GM12891 (cell line): Measurements from ENCODE around the gene SETBP1.

Source experiments
- DNase-seq: peaks from one replicate; pipeline ENCODE4 v3.0.0; 2011; ENCODE audit warnings: low spot score; ENCODE audit not compliant: insufficient read length
- FAIRE-seq: peaks from 2 replicates; lab custom pipeline; 2011; peaks lifted over from hg19 to GRCh38; lab: Jason Lieb, UNC
- PAX5 ChIP-seq: IDR thresholded peaks from 2 replicates; pipeline ENCODE4 v1.6.1; 2011; ENCODE audit warnings: low read length, moderate library complexity, mild to moderate bottlenecking; ENCODE audit not compliant: insufficient read depth, severe bottlenecking
- POLR2A ChIP-seq: IDR thresholded peaks from 2 replicates; pipeline ENCODE4 v1.6.1; 2011; ENCODE audit warnings: low read depth, low read length, control low read depth
- POLR2AphosphoS5 ChIP-seq: IDR thresholded peaks from 2 replicates; pipeline ENCODE4 v1.6.1; 2011; ENCODE audit warnings: low read depth, low read length, control low read depth
- POU2F2 ChIP-seq: IDR thresholded peaks from 2 replicates; pipeline ENCODE4 v1.6.1; 2011; ENCODE audit warnings: low read depth, mild to moderate bottlenecking, control low read depth, low read length, moderate library complexity
- SPI1 ChIP-seq: IDR thresholded peaks from 2 replicates; pipeline ENCODE4 v1.6.1; 2011; ENCODE audit warnings: low read depth, low read length, control low read depth
- TAF1 ChIP-seq: IDR thresholded peaks from 2 replicates; pipeline ENCODE4 v1.6.1; 2011; ENCODE audit warnings: low read depth, low read length, control low read depth

Gene SETBP1

DNA sequence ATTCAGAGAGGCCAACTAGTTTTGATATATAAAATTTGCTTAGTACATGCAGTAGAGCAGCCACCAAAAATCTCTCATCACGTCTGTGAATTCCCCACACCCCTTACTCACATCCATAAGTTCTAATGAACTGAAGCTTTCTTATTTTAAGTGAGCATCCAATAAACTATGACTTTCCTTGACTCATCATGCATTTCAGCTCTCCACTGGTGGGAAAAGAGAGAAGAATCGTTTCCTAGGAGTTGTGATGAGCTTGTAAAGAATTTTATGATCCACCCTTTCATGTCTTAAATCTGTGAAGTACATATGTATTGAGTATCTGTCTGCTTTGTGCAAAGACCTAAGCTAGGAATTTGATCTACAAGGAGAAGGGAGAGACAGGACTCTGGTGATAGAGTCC, 428.6 kb downstream of the SETBP1 start:
- TF ChIP-seq POLR2AphosphoS5 = no peak
- no peak for TF ChIP-seq POLR2A
- no peak for TF ChIP-seq SPI1
- no peak for TF ChIP-seq TAF1
- TF ChIP-seq POU2F2 = no peak
- no peak for TF ChIP-seq PAX5
- FAIRE-seq = no peak
- no peak for DNase-seq

DNA sequence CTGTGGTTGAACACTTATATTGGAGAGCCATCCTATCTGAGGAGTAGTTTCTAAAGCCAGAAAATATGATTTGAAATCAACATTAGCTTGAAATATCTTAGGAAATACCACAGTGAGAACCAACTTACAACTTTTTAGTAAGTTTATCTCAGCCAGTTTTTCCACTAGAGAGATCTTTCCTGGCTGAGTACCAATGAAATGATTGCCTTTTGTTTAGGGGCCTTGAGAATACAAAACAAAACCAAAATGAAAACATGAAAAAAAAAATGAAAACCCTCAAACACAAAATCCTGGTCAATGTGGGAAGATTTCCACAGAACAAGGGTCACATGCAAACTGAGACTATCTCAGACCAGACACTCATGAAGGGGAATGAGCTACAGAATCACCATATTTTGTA, 429.0 kb downstream of the SETBP1 start:
- FAIRE-seq (no peak), DNase-seq (no peak)
- TF ChIP-seq POU2F2 (no peak), SPI1 (no peak), POLR2AphosphoS5 (no peak), POLR2A (no peak), TAF1 (no peak), PAX5 (no peak)

DNA sequence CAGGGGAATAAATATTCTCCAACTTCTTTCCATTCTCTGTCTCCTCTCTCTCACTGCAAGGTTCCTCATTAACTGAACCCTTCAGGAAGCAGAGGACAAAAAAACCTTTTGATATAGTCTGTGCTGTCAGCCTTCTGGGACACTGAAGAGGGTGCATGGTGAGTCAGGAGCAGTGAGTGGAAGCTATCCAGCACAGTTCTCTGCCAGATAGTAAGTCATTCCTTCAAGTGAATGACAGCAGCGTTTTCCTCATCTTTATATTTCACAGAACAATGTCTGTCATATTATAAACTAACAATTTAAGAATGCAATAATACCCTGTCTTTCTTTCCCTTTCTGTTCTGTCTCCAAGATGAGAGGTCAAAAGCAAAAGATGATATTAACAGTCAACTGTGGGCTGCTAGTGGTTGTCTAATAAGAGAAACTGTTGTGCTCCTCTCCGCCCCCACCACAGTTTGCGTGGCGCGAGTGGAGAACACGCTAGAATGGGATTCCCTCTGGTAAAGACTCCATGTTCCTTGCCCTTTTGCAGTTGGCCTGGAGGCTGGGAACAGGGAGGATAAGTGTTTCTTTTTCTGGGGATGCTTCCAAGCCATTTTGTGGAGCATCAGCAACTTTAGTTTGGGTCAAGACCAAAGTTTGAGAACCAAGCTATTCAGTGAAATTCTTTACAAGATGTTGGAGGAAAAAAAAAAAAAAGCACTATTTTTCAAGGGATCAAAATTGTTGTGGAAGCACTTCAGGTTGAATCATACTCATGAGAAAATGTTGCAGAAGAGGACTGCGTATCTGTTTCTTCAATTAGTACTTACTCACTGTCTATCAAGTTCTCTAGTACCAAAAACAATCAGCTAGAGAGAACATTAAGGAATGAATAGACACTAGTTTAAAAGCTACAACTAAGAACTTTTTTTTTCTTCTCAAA, 430.2 kb downstream of the SETBP1 start:
- FAIRE-seq (no peak), DNase-seq (no peak)
- TF ChIP-seq POLR2AphosphoS5 = no peak
- no peak for TF ChIP-seq PAX5
- TF ChIP-seq SPI1 = no peak
- TF ChIP-seq POLR2A = no peak
- TF ChIP-seq TAF1 = no peak
- no peak for TF ChIP-seq POU2F2

DNA sequence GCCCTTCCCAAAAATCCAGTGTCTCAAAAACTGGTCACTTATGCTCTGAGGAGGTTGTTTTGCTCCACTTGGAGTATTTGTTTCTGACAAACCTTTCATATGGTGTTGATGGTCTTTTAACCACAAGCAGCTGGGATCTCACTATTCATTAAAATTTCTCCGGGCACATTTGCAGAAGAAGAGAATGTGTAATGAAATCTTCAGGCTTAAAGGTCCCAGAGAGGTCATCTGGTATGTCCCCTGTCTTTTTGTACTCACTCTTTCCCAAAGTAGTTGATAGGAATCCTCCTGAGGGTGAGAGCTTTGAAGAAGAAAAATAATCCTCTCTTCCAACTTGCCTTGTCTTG, 430.8 kb downstream of the SETBP1 start:
- FAIRE-seq (no peak), DNase-seq (no peak)
- no peak for TF ChIP-seq POLR2AphosphoS5
- no peak for TF ChIP-seq POU2F2
- TF ChIP-seq PAX5 = no peak

DNA sequence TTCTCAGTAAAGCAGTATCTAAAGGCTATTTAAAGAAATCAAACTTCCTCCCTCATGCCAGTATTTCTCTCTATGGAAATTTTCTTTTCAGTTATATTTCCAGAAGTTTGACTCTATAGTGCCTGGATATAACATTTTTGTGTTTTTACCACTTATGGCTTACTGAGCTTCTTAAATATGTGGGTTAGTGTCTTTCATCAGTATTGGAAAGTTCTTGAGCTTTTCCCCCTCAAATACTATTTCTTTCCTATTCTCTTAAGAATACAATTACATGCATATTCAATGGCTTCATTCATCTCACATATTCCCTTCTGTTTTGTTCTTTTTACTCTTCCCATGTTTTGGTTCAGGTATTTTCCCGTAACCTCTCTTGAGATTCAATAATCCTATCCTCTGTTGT, 432.0 kb downstream of the SETBP1 start:
- FAIRE-seq (no peak), DNase-seq (no peak)
- no peak for TF ChIP-seq POLR2AphosphoS5

DNA sequence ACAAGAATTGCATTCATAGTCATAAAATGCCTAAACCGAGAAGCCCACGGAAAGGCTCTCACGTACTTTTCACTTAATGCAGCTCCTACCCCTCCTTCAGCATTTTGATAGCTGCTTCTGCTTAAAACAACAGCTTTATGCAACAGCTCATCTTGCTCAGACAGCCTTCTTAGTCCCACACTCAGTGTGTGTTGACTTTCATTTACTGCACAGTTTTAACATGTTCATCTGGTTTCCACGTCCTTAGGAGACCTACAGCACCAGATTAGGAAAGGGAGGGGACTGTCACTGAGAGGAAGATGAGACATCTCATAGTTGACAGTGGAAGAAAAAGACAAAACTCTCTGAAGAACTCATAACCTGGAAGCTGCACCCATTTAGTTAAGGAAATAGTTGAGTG, 435.4 kb downstream of the SETBP1 start:
- FAIRE-seq (no peak), DNase-seq (no peak)
- TF ChIP-seq SPI1 (no peak), POLR2A (no peak), POU2F2 (no peak), PAX5 (no peak), POLR2AphosphoS5 (no peak), TAF1 (no peak)
